GM21423 (cell line): ENCODE data around the gene RMI2.

Experiments
- ATAC-seq: cut with Tn5 transposase; IDR thresholded peaks from one replicate; pipeline ENCODE4 v1.9.1; 2021; ENCODE audit warnings: mild to moderate bottlenecking, moderate library complexity; ENCODE audit not compliant: unreplicated experiment

Gene RMI2

DNA sequence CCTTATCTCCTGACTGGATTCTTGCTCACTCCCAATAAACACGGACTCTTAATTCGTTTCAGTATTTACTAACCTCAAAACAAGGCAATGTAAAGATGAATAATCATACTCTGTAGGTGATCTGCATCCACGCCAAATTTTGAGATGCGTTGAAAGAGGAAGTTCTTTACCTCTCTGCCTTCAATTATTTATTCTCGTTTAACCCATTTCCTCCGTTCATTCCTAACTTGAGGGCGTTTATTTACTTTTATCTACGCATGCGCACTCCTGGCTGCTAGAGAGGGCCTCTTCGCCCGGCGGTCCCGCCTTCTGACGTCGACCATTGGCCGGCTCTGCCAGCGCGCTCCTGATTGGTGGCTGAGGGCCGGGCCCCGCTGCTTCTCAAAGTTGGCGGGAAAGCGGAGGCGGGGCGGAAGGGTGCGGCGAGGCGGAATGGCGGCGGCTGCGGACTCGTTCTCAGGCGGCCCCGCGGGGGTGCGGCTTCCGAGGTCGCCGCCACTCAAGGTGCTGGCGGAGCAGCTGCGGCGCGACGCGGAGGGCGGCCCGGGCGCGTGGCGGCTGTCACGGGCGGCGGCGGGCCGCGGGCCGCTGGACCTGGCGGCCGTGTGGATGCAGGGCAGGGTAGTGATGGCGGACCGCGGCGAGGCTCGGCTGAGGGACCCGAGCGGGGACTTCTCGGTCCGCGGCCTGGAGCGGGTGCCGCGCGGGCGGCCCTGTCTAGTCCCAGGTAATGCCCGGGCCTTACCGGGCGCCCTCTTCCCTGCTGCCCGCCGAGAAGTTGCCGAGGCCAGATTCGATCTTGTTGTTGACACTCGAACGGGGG is at the start of gene RMI2:
TSS of gene RMI2 (plus strand) at position 420 of the 823 bp plus-strand sequence. CDS start at position 433, 13 bp downstream.
- ATAC-seq = peak; percentile 98

DNA sequence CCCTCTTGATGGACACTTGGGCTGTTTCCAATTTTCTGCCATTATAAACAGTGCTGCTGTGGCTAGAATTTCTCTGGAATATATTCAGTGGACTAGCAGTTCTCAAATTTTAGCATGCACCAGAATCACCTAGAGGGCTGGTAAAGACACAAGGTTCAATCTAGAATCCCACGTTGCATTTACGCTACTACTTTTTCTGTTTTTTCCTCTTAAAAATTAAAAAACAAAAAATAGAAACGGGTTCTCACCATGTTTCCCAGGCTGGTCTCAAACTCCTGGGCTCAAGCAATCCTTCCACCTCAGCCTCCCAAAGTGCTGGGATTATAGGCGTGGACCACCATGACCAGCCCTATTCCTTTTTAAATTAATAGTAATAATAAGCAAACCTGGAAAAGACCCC is 49.6 kb upstream of the RMI2 start:
- no peak for ATAC-seq

DNA sequence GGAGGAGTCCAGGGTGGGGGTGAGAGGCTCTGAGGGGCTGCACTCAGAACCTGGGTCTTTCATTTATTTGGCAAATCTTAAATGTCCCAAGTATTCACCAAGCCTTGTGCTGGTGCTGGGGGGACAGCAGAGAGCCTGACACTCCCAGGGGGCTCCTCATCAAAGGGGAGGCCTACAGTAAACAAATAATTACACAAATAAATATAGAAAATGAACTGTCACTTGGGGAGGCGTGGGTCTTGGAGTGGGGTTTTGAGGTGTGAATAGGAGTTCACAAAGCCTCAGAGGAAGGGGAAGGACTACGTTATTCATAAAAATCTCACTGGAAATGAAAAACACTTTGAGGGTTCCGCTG is 48.9 kb upstream of the RMI2 start:
- ATAC-seq = no peak

DNA sequence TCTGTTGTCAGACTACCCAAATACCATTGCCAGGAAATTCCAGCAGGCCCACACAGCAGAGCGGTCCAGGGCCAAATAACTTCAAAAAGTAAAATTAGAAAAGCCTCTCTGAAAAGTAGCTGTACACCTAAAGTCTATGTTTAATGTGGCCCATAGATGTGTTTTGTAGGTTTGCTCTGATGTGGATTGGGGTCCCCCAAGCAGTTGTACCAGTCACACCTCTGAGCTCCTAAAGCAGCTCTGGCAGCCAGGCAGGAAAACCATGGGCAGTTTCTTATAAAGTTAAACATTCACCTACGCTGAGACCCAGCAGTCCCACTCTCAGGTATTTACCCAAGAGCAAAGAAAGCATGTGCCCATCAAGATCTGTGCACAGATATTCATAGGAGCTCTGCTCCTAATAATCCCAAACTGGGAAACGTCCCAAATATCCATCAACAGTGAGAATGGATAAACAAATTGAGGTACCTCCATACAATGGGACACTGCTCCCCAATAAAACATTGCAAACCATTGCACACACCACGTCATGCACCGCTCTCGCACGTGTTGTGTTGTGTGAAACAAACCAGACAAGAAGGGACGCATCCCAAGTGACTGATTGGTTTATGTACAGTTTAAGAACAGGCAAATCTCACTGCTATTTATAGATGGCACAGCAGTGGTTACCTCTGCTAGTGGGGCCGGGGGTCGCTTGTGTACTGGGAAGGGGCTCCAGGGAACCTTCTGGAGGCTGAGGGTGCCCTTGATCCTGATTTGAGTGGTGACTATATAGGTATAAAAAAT is 48.4 kb upstream of the RMI2 start:
- ATAC-seq = peak; percentile 6

DNA sequence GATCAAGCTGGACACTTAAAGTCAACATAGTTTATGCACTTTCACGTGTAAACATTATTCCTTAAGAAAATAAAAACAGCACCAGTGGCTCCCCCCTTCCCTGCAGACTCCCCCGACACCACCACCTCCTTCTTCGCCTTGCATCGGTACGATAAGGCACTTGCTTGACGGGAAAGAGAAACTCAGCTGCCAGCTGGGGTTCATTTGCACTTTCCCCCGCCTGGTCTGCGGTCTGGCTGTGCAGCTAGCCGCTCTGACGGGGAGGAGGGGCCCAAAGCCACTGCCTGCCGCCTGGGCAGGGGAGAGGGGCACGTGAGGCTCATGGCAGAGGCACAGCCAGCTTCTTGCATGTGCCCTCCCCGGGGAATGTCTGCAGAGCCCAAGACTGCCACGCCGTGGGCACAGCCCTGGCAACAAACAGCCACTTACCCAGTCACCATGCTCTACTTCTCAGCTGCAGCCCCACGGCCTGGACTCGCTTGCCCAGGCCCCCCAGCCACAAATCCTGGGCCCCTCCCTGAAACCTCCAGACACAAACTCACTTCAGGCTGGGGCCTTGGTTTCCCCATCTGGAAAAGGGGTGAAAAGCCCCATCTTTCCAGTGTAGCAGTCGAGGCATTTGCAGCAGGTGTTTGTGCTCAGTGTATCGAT is 47.6 kb upstream of the RMI2 start:
- peak; percentile 74 for ATAC-seq

DNA sequence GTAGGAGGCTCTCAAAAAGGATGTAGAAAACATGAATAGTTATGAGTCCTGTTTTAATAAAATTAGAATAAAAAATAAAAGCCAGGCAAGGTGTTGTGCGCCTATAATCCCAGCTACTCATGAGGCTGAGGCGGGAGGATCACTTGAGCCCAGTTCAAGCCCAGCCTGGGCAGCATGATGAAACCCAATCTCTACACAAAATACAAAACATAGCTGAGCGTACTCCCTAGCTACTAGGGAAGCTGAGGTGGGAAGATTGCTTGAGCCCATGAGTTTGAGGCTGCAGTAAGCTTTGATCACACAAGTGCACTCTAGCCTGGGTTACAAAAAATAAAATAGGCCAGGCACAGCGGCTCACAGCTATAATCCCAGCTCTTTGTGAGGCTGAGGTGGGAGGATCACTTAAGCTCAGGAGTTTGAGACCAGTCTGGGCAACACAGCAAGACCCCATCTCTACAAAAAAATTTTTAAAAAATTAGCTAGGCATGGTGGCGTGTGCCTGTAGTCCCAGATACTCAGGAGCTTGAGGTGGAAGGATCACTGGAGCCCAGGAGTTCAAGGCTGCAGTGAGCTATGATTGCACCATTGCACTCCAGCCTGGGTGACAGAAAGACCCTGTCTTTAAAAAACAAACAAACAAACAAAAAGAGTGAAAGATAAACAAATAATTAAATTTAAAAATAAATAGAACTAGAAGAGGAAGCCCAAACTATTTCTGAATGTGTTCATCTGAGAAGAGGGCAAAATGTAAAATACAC is 46.9 kb upstream of the RMI2 start:
- ATAC-seq = no peak

DNA sequence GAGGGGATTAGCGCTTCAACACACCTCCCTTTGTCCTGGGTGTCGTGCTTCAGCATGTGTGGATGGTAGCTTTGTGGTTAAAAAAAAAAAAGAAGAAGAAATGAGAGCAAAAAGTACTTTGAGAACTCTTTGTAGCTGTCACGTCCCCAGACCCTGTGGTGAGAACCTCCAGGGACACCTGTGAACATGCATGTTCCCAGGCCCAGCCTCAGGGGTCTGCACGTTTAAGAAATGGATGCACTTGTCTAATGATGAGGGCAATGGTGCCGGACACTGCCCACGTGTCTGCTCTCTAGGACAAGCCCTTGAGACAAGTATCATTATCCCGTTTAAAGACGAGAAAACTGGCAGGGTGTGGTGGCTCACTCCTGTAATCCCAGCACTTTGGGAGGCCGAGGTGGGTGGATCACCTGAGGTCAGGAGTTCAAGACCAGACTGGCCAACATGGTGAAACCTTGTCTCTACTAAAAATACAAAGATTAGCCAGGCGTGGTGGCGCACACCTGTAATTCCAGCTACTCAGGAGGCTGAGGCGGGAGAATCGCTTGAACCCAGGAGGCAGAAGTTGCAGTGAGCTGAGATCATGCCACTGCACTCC is 46.2 kb upstream of the RMI2 start:
- ATAC-seq = peak; percentile 34

DNA sequence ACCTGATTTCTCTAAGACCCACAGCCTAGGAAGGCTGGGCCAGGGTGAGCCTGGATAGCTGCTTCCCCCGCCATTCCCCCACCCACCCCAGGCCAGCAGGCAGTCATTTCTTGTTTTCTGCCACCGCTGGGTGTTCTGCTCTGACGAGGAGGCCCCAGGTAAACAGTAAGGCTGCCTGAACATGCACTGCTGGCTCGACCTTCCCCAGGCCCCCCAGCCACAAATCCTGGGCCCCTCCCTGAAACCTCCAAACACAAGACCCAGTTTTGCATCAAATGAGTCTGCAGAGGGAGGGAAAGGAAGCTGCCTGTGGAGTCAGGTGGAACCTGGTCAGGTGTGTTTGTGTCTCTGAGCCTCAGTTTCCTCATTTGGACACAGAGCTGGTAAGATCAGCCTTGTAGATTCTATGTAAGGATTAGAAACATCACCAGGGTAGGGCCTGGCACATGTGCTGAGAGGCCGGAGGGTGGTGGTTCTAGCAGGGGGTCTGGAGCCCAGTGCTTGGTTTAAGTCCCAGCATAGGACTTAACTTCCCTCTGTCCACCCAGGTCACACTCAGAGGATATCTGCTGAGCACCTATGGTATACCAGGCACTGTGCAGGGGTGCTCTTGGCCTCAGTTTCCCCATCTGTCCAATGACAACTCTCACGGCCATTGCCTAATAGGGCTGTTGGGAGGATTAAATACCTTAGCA is 45.2 kb upstream of the RMI2 start:
- no peak for ATAC-seq

DNA sequence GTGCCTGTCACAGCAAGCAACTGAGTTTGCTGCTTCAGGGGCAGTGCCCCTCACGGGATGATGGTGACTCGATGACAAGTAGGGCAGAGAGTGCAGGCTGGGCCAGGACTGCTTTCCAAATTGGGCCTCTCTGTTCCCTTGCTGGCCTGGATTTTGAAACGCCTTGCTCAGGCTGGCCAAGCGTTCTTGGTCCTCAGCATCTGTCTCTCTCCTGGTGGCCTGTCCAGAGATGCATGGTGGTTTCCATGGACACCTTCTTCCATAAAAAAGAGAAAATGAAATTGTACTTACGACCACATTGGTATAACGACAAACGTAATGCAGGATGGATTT is 44.7 kb upstream of the RMI2 start:
- ATAC-seq = no peak

DNA sequence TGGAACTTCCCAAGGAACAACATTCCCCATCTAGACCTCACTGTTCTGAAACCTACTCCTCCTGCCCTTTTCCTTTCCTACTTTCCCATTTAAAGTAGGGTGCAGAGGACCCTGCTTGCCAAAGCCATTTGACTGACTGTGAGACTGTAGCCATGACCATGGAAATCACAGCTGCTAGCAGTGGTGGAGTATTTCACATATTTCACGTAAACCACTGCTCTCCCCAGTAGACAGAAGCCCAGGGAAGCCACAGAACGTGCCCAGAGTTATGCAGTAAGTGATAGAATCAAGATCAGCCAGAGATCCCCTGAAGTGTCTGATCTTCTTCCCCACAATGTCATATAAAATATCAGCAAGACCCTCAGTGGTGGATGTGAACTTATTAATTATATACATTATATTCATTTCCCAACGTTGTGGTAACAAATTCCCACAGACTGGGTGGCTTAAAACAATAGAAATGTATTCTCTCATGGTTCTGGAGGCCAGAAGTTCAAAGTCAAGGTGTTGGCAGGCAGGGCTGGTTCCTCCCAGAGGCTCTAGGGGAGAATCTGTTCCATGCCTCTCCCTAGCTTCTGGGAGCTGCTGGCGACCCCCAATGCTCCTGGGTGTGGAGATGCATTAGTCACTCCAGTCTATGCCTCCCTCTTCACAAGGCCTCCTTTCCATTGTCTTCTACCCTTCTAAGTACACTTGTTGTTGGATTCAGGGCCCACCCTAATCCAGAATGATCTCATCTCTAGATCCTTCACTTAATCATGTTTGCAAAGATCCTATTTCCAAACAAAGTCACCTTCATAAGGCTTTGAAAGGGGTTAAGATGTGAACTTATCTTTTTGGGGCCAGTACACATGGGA is 43.4 kb upstream of the RMI2 start:
- no peak for ATAC-seq

DNA sequence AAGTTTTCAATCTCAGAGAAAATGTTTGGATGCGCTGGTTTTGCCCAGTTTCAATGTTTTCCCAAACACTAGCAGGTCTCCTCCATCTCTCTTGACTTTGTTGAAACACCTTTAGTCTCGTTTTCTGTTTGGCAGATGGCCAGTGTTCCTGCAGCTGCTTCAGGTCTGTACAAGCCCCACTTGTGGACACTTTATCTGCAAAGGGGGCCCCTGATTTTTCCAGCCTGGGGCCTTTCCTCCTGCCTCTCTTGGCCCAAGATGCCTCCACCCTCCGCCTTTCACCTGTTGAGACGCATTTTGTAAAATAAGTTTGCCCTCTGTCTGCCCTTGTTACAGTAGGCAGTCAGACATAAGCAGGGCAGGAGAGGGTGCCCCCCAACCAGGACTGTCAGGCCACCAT is 42.3 kb upstream of the RMI2 start:
- no peak for ATAC-seq

DNA sequence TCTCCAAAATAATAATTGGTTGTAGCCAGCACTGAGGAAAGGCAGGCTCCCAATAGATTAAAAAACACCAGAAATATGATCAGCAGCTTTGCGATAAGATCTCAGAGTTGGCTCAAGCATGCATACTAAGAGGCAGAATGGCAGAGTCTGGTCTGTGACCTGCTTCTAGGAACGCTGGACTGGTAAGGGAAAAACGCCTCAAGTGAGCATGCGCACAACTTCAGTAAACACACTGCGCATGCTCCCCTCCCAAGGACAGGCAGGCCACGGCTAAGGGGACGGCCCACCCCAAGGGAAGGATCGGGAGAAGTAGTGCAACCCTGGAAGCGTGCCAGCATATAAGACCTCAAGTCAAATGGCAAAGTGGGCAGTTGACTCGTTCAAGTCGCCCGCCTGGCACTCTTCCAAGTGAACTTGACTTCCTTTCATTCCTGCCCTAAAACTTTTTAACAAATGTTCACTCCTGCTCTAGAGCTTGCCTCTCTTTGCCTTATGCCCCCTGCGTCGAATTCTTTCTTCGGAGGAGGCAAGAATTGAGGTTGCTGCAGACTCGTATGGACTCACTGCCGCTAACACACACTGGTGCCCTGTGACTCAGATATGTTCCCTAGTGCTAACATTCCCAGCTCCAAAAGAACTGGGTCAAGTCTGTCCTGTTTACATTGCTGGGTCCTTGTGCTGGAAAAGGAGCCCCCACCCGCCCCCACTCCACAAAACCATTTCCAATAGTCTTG is 41.7 kb upstream of the RMI2 start:
- ATAC-seq = no peak

DNA sequence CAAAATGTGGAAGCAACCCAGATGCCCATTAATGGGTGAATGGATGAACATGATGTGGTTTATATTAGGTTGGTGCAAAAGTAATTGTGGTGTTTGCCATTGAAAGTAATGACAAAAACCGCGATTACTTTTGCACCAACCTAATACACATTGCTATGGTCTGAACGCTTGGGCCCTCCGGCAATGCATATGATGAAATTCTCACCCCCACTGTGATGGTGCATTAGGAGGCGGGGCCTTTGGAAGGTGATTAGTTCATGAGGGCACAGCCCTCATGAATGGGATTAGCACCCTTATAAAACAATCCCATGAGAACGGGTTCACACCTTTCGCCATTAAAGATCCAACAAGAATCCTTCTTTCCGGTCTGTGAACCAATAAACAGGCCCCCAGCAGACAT is 38.9 kb upstream of the RMI2 start:
- ATAC-seq = no peak

DNA sequence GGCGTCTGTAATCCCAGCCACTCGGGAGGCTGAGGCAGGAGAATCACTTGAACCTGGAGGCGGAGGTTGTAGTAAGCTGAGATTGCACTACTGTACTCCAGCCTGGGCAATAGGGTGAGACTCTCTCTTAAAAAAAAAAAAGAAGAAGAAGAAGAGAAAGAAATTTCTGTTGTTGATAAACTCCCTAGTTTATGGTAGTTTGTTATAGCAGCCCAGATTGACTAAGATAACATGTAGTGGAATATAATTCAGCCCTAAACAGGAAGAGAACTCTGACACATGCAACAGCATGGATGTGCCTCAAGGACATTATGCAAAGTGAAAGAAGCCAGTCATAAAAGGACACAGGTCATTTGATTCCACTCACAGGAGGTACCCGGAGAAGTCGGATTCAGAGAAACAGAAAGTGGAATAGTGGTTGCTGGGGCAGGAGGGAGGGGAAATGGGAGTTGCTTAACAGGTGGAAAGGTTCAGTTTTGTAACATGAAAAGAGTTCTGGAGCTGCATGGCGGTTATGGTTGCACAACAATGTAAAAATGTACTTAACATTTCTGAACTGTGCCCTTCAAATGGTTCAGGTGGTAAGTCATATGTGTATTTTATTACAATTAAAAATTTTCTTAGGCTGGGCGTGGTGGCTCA is 38.1 kb upstream of the RMI2 start:
- ATAC-seq = no peak

DNA sequence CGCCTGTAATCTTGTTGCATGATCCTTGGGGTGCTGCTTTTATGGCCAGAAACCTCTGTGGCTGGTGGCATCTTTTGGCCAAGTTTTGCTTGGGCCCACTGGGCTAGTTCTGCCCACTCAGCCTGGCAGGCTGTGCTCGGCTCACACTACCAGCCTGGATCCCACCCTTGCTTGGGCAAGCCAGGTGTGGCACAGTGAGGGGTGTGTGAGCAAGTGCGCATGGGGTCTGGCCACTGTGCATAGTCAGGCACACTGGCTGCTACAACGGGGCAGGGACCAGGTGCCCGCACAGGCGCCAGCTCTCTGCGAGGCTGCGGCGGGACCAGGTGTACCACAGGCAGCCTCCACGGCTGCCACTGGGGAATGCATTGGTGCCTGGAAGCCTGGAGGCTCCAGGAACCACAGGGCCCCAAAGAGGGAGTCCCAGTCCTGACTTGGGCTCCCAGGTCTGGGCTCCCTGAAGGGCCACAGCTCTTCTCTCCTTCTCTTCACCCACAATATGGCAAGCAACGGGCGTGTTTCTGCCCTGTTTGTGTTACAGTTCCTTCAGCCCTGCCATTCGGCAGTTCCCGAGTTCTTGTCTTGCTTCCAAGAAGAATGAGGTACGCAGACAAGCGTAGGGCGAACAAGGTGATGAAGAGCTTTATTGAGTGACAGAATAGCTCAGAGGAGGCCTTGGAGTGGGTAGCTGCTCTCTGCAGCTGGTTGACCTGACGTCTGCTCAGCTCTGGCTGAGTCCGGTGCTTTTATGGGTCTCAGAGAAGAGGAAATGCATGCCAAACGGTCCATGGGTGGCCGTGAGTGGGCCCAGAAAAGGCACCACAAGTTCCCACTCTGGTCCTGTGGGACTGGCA is 37.4 kb upstream of the RMI2 start:
- ATAC-seq = no peak

DNA sequence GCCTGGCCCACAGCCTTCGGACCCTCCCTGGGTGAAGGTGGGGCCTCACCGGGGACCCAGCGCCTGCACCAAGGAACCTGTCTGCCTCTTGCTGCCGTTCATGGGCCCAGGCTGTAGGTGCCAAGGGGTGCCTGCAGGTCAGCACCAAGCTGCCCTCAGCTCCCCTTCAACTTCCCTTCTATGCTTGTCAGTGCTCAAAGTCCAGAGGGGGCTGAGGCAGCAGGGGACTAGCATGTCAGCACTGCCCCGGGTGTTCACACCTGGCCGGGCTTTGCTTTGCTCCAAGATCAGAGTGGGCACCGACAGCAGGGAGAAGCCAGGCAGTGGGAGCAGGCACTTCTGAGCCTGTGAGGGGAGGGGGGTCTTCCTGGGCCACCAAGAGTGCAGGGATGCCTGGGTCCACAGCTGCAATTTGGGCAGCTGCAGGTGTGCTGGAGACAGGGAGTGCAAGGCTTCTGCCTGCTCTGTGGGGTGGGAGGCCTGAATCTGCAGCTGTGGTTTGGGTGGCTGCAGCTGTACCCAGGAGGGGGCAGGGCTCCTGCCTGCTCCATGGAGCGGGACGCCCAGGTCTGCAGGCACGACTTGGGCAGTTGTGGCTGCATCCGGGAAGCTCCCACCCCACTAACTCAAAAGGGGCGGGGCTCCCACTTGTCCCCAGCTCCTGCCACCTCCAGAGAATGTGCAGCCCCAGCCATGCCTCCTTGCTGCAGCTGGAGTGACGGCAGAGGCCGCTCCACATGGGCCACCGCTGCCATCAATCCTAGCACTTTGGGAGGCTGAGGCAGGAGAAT is 36.6 kb upstream of the RMI2 start:
- no peak for ATAC-seq
